ENCODE measurements around the gene TCP11L2. TPM values are rescaled to one million over a fixed set of nuclear protein-coding genes. Genes with fewer than 3 reads are reported as not detected.

TCP11L2 gene
- total and polyA plus RNA-seq, 3 donors from 2014 or later, result 15.8 to 33.9 (median 31.0) TPM

GRCh38 chr12:106297075-106297474 is 5.5 kb upstream of the TCP11L2 start:
- H3K9me3 ChIP-seq, result no peaks in the 10 kb centered on the region
- no peaks in the 10 kb centered on the region for H3K36me3 ChIP-seq (ENCODE audit: low read depth, missing control alignments)
- TF ChIP-seq POLR2A (IDR thresholded peaks at IDR 0.05), result no peak
- TF ChIP-seq CTCF (IDR thresholded peaks at IDR 0.05), result no peak
- intact Hi-C loops (cut with DNase I; ENCODE audit: low total_unique reads), result no loop called here
- H3K27ac ChIP-seq, result no peak overlapping the region
- H3K27me3 ChIP-seq, result no peaks in the 10 kb centered on the region
- H3K4me3 ChIP-seq, result no peak overlapping the region
- no peak for DNase-seq
- H3K4me1 ChIP-seq, result peaks cover 12% of the 10 kb centered on the region
- 86 to 91% methylated on average over 3 of the region's 3 CpGs for whole genome bisulfite sequencing, 2 donors

GRCh38 chr12:106297681-106298080 is 4.9 kb upstream of the TCP11L2 start:
- intact Hi-C loops (cut with DNase I; ENCODE audit: low total_unique reads), result no loop called here
- H3K27ac ChIP-seq, result no peak overlapping the region
- TF ChIP-seq CTCF (IDR thresholded peaks at IDR 0.05) (no peak), POLR2A (IDR thresholded peaks at IDR 0.05) (no peak)
- no peak overlapping the region for H3K4me3 ChIP-seq
- H3K27me3 ChIP-seq, result no peaks in the 10 kb centered on the region
- no peak for DNase-seq
- H3K36me3 ChIP-seq (ENCODE audit: low read depth, missing control alignments), result no peaks in the 10 kb centered on the region
- no peaks in the 10 kb centered on the region for H3K9me3 ChIP-seq
- H3K4me1 ChIP-seq, result peaks cover 12% of the 10 kb centered on the region

GRCh38 chr12:106299202-106299774 is 3.2 kb upstream of the TCP11L2 start:
- WGBS, 2 donors, result 33 to 43% methylated on average over 4 of the region's 4 CpGs
- H3K4me1 ChIP-seq, result peaks cover 22% of the 10 kb centered on the region
- no peaks in the 10 kb centered on the region for H3K9me3 ChIP-seq
- intact Hi-C loops (cut with DNase I; ENCODE audit: low total_unique reads), result no loop called here
- H3K27ac ChIP-seq, result no peak overlapping the region
- H3K27me3 ChIP-seq, result no peaks in the 10 kb centered on the region
- H3K4me3 ChIP-seq, result no peak overlapping the region
- DNase-seq, result peak; percentile 31
- TF ChIP-seq POLR2A (IDR thresholded peaks at IDR 0.05) (no peak), CTCF (IDR thresholded peaks at IDR 0.05) (no peak)
- no peaks in the 10 kb centered on the region for H3K36me3 ChIP-seq (ENCODE audit: low read depth, missing control alignments)

GRCh38 chr12:106300761-106301160 is 1.8 kb upstream of the TCP11L2 start:
- peaks cover 23% of the 10 kb centered on the region for H3K4me1 ChIP-seq
- H3K36me3 ChIP-seq (ENCODE audit: low read depth, missing control alignments), result no peaks in the 10 kb centered on the region
- H3K4me3 ChIP-seq, result no peak overlapping the region
- no peaks in the 10 kb centered on the region for H3K9me3 ChIP-seq
- H3K27ac ChIP-seq, result peak overlapping the region in 1 of 2 donors; percentile 94
- WGBS, 2 donors, result 25 to 50% methylated on average over 1 of the region's 1 CpG
- TF ChIP-seq CTCF (IDR thresholded peaks at IDR 0.05) (no peak), POLR2A (IDR thresholded peaks at IDR 0.05) (no peak)
- H3K27me3 ChIP-seq, result no peaks in the 10 kb centered on the region
- intact Hi-C loops (cut with DNase I; ENCODE audit: low total_unique reads), result no loop called here
- no peak for DNase-seq

GRCh38 chr12:106301241-106301610 is 1.3 kb upstream of the TCP11L2 start:
- H3K4me3 ChIP-seq, result no peak overlapping the region
- TF ChIP-seq POLR2A (IDR thresholded peaks at IDR 0.05) (no peak), CTCF (IDR thresholded peaks at IDR 0.05) (no peak)
- peak overlapping the region in 1 of 2 donors; percentile 94 for H3K27ac ChIP-seq
- no peaks in the 10 kb centered on the region for H3K36me3 ChIP-seq (ENCODE audit: low read depth, missing control alignments)
- intact Hi-C loops (cut with DNase I; ENCODE audit: low total_unique reads), result no loop called here
- no peaks in the 10 kb centered on the region for H3K9me3 ChIP-seq
- WGBS, 2 donors, result 4 to 7% methylated on average over 1 of the region's 1 CpG
- peaks cover 23% of the 10 kb centered on the region for H3K4me1 ChIP-seq
- H3K27me3 ChIP-seq, result no peaks in the 10 kb centered on the region
- no peak for DNase-seq

Data from testis (tissue), 3 donors.